ENCODE measurements around the gene PKNOX2.

The PKNOX2 gene

DNA sequence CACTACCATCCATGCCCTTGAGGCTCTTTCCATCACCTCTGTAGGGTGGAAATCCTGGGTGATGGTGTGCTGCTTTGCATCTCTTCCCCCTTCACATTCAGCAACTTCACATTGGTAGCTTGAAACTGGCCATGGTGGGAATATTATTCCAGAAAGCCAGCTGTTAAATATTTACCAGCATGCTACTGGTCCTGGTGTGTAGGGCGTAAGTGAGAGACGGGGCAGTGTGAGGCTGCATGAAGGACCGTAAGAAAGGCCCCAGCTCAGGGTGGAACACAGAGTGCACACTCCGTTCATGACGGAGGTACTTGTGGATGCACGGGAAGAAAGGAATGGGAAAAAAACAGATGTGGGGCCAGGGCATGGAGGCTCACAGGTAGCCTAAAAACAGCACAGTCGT is 121.3 kb downstream of the PKNOX2 start:
- DNase-seq (ENCODE audit: low read depth), result no peak

DNA sequence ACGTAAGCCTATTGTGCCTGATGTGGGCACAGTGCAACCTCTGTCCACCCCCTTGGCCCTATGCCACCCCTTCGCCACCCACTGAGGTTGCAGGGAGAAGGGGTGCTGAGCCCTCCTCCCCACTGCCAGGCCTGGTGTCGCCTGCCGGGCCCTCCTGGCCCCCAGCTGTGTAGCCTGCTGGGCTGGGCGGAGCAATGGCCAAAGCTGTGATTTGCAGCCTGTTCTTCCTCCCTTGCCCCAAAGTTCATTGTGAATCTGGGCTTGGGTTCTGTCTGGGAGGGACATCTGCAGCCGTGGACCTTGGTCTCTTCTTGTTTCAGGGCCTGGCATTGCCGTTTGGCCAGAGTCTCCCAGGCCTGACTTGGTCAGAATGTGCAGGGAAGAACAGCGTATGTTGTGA is 121.9 kb downstream of the PKNOX2 start:
- DNase-seq (ENCODE audit: low read depth), result no peak

DNA sequence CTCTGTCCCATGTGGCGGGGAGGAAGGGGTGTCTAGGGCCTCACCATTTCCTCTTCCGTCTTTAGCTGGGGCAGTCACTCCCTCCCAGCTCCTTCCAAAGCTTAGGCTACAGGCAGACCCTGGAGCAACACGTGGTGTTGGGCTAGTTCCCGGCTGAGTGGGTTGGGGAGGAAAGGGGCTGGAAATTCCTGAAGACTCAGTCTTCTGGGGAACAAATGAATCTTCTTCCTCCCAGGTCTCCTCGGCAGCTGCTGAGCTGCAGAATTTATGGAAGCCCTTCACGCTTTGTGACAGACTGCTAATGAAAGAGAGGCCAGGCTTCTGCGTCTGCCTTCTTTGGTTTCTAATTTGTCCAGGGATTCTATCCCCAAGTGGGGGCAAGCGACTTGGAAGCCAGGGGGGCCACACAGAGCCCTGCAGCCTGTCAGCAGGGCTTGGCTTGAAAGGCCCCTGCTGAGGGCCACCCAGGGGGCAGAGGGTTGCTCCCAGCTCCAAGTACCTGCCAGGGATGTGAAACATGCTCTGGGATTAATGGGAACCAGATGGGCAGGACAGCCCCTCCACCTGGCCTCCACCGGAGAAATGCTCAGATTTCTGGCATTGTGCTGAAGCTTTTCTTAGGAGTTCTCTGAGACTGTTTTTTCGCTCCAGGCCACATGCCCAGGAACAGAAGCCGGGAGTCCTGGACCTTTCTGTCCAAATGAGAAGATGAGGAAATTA is 123.1 kb downstream of the PKNOX2 start:
- no peak for DNase-seq (ENCODE audit: low read depth)

DNA sequence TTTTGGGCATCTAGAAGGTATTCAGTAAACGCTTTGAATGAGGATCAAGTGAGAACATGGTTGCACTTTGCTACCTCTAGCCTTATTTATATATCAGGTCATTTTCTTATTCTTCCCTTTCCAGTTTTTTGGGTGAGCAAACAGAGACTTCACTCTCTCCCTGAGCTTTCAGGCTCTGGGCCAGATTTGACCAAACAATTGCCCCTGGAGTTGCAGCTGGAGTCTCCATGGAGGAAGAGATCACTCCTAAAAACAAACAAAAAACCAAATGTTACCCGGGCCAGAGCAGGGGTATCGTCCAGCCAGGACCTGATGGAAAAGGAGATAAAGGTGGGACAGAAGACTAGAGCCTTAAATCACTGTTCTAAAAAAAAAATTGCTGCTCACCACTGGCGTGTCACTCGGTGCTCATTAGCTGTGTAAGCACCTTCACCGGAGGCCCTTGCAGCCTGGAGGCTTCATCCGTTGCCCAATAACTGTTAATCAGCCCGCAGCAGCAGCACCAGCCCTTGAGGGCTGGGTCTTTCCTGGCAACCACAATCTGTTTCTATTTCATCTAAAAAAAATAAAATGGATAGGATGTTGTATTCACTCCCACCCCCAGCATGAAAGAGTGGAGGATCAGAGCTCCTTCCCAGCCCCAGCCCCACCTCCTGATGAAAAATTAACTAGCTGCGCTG is 125.0 kb downstream of the PKNOX2 start:
- no peak for DNase-seq (ENCODE audit: low read depth)

DNA sequence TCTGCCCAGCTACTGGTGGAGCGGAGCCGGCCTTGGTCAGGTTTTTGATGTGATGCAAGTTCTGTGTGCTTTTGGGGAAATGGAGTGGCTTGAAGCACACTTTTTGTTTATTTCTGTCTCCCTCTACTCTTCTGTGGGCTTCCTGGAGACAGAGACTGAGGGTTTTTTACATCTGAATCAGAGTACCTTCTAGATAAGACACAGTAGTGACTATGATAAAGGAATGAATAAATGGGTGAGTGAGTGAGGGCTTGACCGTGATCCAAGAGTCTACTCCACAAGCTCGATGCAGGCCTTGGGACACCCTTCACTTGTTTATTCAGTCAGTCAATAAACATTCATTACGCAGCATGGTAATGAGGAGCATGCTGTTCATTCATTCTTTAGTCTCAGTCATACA is 125.7 kb downstream of the PKNOX2 start:
- DNase-seq (ENCODE audit: low read depth), result no peak

DNA sequence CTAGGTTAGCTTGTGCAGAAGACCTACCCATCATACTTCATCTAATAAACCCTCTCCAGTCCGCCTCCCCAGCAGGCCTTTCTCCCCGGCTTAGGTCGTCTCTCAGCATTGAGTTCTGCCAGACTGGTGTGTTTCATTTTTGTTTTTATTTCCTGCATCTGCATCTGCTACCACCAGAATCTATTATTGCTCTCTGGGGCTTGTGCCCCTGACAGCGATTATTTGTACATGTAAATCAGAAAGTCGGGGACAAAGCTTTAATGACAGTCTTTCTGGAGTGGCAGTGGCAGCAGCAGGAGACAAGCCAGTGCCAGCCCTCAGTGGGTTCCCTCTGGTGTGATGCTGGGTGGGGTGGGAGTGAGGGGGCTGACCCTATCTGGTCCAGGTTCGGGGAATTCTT is 127.5 kb downstream of the PKNOX2 start:
- DNase-seq (ENCODE audit: low read depth), result no peak

DNA sequence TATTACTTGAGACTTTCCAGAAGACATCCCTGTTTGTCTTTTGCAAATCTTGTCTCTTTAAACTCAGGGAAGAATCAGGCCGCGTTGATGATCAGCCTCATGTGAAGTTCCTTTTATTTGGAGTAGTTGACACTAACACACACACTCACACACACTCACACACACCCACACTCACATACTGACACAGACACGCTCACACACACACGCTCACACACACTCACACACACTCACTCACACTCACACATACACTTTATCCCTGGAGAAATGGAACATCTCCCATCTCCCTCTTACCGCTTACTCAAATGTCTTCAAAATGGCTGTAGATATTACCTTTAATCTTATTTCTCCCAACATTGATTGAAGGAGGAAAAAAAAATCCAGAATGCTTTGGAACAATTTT is 129.0 kb downstream of the PKNOX2 start:
- DNase-seq (ENCODE audit: low read depth), result no peak

DNA sequence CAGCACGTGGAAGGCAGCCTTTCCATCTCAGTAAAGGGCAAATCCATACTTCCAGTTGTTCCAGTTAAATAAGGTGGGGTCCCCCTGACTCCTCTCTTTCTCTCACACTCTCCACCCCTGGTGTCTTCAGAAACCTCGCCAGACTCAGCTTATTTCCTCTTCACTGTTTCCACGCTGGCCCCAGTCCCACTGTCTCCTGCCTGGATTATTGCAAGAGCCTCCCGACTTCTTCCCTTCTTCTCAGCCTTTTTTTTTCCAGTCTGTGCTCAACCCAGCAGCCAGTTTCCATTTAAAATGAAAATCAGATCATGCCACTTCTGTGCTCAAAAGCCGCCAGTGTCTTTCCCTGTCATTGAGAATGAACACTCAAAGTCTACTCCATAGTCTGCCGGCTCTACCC is 131.4 kb downstream of the PKNOX2 start:
- DNase-seq (ENCODE audit: low read depth), result no peak

DNA sequence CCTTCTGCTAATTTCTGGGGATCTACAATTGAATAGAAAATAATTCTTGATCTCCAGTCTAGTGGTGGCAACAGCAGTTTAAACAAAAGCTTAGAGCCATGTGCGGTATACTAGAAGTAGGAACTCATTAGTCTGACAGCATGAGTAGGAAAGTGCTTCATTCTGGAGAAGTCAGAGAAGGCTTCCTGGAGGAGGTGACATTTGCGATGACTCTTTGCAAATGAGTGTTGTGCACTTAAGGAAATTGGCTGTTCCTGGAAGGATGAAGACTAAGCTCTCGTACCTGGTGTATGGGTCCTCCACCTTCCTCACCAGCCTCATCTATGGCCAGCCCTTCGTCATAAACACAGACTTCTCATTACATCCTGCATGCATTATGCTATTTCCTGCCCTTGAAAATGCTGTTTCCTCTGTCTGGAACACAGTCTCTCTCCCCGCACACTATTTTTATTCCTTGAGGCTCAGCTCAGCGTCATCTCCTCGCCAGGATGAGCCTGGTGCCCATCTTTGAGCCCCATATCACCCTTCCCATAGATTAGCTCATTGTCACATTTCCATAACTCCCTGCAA is 132.9 kb downstream of the PKNOX2 start:
- DNase-seq (ENCODE audit: low read depth), result no peak

DNA sequence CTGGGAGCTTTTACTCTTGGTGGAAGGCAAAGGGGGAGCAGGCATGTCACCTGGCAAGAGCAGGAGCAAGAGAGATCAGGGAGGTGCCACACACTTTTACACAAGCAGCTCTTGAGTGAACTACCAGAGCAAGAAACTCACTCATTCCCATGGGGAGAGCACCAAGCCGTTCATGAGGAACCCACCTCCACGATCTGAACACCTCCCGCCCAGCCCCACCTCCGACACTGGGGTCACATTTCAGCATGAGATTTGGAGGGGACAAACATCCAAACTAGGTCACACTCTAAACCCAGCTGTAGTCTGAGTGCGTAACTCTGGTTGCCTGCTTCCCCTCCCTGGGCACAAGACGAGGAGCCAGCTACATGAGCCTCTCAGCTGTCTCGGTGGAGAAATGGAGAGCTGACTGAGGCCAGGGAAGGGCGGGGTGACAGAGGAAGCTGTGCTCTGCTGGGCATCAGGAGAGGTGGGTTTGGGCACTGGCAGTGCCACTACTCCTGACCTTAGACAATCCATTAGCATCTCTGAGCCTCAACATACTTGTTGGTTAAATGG is 134.6 kb downstream of the PKNOX2 start:
- no peak for DNase-seq (ENCODE audit: low read depth)

DNA sequence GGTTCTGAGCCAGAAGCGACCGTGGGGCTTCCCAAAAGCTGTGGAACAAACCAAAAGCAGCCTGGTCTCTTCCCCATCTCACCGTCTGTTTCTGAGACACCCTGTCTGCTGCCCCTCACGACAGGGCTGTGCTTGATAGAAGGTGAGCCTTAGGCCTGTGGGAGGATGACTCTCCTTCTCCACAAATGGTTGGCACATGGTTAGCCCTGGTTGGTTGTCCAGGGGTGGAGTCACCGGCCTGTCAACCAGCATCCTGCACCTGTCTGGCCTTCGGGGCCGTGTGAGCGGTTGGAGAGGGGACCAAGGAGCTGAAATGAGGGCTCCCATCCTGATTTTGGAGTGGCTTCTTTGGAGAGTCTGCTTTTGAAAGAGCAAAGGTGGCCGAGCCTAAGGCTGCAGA is 135.3 kb downstream of the PKNOX2 start:
- no peak for DNase-seq (ENCODE audit: low read depth)

DNA sequence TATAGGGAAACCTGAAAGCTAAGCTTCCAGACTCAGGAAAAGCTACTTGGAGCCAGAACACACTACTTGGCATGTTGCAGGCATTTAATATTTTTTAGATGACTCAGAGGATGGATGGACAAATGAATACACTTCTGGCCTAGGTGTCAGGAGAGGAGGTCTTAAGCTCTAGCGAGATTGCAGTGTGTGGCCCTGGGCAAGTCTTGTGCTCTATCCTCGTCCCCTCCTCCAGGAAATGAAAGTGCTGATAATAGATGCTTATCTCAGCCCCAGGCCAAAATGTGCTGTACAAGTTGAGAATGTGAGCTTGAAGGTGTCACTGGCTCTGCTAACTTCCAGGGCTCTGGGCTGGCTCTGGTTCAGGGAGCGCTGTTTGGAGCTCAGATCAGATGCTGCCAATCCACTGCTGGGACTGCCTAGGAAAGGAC is 136.3 kb downstream of the PKNOX2 start:
- no peak for DNase-seq (ENCODE audit: low read depth)

DNA sequence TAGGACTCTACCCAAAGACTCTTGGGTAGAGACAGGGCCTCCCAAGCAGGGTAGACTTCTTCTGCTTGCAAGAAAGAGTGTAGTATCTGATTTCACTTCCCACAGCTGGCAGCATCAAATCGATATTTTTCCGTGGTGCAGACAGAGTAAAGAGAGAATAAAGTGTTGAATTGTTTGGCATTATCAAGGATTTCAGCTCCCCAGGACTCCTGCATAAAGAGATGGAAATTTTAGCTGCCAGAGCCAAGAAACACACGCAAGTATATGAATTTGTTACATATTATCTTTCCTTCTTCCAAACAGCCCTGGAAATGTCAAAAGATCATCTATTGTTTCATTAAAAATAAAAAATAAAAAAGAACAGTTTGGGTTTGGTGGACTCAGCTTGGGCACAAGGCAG is 136.8 kb downstream of the PKNOX2 start:
- DNase-seq (ENCODE audit: low read depth), result no peak

DNA sequence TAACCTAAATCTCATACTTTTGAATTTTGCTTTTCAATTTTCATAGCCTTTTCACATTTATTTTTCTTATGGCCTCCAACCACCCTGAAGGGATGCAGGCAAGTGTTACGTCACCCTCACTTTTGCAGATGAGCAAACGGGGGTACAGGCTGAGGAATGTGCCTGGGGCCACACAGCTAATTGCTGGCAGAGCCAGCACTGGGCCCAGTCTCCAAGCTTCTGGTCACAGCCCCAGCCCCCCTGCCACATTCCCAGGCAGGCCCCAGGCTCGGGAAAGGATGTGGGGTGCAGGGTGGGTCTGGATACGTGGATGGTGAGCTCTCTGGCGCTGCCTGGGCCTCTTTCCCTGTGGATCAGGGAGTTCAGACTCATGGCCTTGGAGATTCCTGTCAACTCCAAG is 138.6 kb downstream of the PKNOX2 start:
- no peak for DNase-seq (ENCODE audit: low read depth)

DNA sequence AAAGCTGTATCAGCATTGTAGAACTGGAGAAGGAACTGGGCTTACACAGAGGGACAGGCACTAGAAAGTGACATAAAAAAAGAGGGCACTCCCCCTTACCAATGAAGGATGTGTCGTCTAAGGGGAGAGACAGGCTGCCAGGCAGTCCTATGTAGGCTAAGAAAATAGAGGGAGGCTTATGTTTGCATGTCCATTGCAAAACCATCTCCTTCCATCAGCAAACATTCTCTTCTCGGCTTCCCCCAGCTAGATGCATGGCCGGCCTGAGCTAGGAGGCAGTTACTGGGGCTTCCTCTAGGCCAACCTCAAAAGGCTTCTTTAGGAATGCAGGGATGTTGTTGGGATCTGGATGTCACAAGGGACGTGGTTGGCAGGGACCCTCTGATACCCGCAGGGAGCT is 139.1 kb downstream of the PKNOX2 start:
- no peak for DNase-seq (ENCODE audit: low read depth)

DNA sequence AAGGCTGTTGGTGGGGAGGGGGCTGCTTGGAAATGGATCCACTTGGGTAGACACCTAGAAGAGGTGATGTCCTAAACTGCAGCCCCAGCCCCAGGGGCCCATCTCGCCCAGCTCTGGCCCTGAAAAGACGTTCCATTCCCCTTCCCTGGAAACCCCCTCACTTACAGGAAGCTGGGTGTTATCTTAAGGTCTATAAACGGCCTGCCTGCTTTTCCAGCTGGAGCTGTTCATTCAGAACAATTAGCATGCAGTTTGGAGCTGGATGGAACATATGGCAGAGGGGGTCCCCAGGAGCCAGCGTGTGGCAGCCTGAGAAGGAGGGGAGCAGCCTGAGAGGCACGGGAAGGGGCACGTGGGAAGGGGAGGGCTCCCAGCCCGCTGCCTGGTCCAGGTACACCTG is 139.6 kb downstream of the PKNOX2 start:
- no peak for DNase-seq (ENCODE audit: low read depth)

DNA sequence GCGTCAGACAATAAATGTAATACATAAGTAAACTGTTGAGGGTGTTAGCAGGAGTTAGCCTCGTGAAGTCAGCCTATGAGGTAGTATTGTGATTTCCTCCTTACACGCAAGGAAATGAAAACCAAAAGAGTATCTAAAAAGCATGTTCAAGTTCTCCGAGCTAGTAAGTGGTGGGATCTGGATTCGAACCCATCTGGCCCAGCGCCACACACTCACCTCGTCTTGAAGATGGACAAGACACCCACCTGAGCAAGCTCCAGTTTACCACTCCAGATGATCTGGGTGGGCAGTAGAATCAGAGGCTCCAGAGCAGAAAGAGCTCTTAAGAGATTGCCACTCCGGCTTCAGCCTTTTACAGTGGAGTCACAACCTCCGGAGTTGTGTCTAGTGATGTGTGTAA is 140.3 kb downstream of the PKNOX2 start:
- no peak for DNase-seq (ENCODE audit: low read depth)

DNA sequence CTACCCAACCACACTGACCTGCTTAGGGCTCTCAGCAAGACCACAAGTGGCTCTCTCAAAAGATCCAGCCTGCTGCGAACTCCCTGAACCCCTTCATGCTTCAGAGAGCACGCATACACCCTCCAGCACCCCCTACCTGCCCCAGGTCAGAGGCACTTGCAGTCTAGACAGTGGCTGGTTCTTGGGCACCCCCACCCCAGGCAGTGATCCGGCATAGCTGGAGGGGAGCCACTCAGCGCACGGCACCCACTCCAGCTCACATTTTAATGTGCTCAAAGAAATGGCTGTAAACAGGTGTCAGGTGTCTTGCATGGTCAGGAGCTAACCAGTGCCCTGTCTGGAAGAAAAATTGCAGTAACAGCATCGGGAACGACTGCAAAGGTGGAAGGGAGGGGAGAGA is 140.8 kb downstream of the PKNOX2 start:
- no peak for DNase-seq (ENCODE audit: low read depth)

DNA sequence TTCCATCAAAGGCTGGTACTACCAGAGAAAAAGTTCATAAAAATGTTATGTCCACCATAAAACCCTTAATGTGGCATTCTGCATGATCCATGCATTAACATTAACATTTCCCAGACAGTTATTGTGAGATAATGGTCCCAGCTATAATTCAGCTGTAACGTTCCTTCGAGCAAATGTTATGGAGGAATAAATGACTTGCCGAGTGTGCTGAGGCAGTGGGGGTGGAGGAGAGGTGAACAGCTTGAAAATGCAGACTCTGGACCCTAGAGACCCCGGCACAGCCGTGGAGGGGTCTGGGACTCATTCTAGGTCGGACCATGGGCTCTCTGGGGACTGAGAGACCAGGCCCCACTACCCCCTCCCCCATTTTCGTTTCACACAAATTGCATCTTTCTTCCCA is 141.9 kb downstream of the PKNOX2 start:
- no peak for DNase-seq (ENCODE audit: low read depth)

DNA sequence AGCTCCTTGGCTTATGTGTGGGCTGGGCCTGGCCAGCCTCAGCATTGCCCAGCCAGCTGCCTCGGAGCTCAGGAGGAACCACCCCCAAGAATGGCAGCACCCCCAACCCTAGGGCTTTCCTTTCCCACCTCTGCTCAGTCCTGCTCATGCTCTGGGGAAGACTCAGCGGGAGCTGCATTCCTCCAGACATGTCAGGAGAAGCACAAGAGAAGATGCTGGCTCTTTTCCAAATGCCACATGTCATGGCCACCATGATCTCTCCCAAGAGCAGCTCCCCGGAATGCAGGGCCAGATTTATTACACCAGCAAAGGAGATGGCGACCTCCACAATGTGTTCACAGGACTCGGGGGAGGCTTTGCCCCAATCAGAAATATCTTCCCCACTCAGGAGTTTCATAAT is 143.7 kb downstream of the PKNOX2 start:
- no peak for DNase-seq (ENCODE audit: low read depth)

DNA sequence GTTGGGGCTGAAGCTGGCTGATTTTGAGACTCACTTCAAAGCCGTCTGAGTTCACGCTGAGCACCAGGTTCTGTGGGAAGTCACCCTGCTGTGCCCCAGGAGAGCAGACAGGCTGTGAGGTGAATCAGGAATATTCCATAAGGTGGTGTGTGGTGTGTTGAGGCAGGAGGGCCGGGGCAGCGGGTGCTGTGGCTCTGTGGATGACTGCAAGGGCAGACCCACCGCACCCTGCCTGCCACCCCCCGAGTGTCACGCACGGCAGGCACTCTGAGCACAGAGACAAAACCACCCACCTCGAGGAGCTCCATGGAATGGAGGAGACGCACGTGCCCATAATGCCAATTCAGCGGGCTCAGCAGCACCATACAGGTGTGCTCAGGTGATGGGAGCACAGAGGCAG is 147.8 kb downstream of the PKNOX2 start:
- no peak for DNase-seq (ENCODE audit: low read depth)

DNA sequence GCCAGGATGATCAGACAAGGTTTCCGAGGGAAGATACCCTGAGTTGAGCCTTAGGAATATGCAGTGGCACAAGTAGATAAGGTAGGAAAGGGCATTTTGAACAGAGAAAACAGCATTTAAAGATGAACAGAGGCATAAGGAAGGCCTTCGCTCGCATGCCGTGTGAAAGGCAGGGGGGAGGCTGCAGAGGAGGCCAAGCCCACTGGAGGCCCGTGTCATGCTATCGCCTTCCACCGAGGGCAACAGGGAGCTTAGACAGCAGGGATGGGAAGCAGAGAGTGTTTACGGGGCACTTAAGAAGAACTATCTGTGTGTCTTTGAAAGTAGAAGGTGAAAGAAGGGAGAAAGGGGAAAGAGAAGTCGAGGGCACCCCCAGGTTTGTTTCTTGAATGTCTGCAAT is 148.3 kb downstream of the PKNOX2 start:
- no peak for DNase-seq (ENCODE audit: low read depth)
